Activated CD4-positive, alpha-beta T cell treated with anti-CD3 and anti-CD28 coated beads, Interleukin-2, amount 10 ng/mL, durations not matched to agents 7 days and 5 days (primary cell): ENCODE measurements around the gene NINL. TPM values are rescaled to one million over a fixed set of nuclear protein-coding genes. Genes with fewer than 3 reads are reported as not detected.
"Not testable (repeated sequence)": the region's sequence is repeated elsewhere in the genome, so short reads cannot be mapped to it uniquely, and the experiment has no call there.

Experiments used
- CTCF ChIA-PET: fragments of 350-600 bp; sonication (Branson Sonifier 250); formaldehyde crosslinking; loops from one replicate; lab custom pipeline; 2021; ENCODE audit warnings: antibody characterized with exemption; lab: Charles Lee
- POLR2A ChIA-PET: fragments of 350-600 bp; sonication (Branson Sonifier 250); formaldehyde crosslinking; loops from one replicate; lab custom pipeline; 2021; ENCODE audit warnings: antibody characterized with exemption; lab: Charles Lee
- DNase-seq: peaks from one replicate; pipeline ENCODE4 v3.0.0-alpha.2; 2020
- H3K27ac Mint-ChIP-seq: one replicate; pipeline ENCODE4 v1.8.0; 2021; ENCODE audit warnings: mild to moderate bottlenecking, moderate library complexity, mixed read lengths
- H3K27me3 Mint-ChIP-seq: one replicate; pipeline ENCODE4 v1.8.0; 2021; ENCODE audit warnings: mixed read lengths
- H3K36me3 Mint-ChIP-seq: one replicate; pipeline ENCODE4 v1.8.0; 2021; ENCODE audit warnings: low read depth, mixed read lengths
- H3K4me1 Mint-ChIP-seq: one replicate; pipeline ENCODE4 v1.8.0; 2021; ENCODE audit warnings: mixed read lengths
- H3K4me3 Mint-ChIP-seq: one replicate; pipeline ENCODE4 v1.8.0; 2021; ENCODE audit warnings: mild to moderate bottlenecking, moderate library complexity, mixed read lengths
- H3K9me3 Mint-ChIP-seq: one replicate; pipeline ENCODE4 v1.8.0; 2021; ENCODE audit warnings: mixed read lengths
- total RNA-seq, 2 experiments: library from RNA; stranded (reverse); gene quantifications; one replicate each; pipeline ENCODE4 v1.2.3, GENCODE V29; 2021

NINL gene
- 1 to 10 TPM; 2.3 to 3.7 TPM for total RNA-seq

DNA sequence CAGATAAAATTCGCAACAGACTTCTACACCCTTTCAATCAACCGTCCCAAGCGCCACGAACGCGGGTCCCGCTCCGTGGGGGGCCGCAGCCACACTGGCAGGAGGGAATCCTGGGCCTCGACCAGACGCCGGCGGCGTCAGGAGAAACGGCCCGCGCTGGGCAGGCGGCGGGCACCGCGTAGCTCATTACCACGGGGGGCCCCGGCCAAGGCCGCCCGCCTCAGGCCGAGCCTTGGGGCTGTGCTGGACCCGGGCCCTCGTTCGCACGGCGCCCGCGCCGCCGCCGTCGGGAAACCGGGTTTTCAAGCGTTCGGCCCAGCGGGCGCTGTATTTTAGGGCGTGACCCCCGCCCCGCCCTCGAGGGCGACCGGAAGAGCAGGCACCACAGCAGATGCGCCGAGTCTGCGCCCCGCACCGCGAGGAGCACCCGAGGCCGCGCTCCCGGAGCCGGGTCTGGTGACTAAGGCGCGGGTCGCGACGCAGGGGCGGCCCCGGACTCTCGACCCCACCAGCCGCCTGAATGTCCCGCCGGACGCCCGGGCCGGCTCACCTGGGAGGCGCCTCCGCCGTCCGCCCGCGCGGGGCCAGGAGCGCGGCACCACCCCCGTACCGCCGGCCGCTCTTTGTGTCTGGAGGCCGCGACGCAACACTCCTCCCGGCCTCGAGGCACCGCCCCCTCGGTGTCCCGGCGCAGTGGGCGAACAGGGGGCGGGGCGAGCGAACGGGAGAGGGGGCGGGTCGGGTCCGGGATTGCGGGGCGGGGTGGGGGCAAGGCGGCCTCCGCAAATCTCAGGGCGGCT, at the start of gene NINL:
TSS of gene NINL (minus strand) at position 627 of the 800 bp plus-strand sequence. CDS start 58,944 bp downstream, outside the sequence.
- H3K27ac Mint-ChIP-seq = peak within 1 kb of the TSS; percentile 81
- DNase-seq = peak; percentile 60
- H3K4me3 Mint-ChIP-seq = peak within 1 kb of the TSS; percentile 71
- ChIA-PET CTCF (interaction anchor here (0.5 kb wide), 1 partner anchor 78 kb away, joined by 4 read pairs; no protein-coding TSS in a partner anchor), POLR2A (no interaction called here)
- H3K9me3 Mint-ChIP-seq = no peaks in the 10 kb centered on the region
- H3K4me1 Mint-ChIP-seq = peaks cover 18% of the 10 kb centered on the region
- H3K27me3 Mint-ChIP-seq = peaks cover 7% of the 10 kb centered on the region
- H3K36me3 Mint-ChIP-seq = no peaks in the 10 kb centered on the region

DNA sequence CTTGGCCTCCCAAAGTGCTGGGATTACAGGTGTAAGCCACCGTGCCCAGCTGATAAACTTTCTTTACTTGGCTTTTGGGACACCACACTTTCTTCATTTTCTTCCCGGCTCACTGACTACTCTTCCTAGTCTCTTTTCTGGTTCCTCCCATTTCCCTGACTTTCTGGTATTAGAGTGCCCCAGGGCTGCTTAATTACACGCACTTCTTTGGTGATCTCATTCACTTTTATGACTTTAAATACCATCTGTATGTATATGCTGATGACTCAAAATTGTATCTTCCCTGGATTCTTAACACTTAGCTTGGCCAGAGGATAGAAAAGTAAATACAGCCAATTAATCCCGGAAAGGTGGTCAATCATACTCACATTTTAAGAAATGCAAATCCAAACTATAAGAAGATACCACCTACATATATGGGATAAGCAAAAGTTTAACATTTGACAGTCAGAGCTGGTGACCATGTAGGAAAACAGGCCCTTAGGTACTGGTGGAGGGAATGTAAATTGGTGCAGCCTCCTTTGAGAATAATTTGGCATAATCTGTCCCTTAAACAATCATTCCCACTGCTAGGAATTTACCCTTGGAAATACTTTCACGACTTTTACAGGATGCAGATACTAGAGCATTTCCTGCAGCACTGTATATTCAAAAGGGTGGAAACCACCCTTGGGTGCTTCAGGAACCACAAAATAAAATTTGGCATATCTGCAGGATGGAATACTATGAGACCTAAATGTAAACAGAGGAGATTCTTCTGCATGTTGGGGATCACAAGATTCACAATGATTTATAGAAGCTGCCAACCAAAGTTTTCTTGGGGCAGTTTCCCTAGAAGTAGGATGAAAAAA, 47.8 kb upstream of the NINL start:
- H3K4me3 Mint-ChIP-seq = no peak overlapping the region
- CTCF ChIA-PET = interaction anchor here (1.3 kb wide), 1 partner anchor 10 kb away, joined by 3 read pairs; no protein-coding TSS in a partner anchor
- POLR2A ChIA-PET = no interaction called here
- H3K4me1 Mint-ChIP-seq = no peaks in the 10 kb centered on the region
- H3K27me3 Mint-ChIP-seq = no peaks in the 10 kb centered on the region
- peaks cover 33% of the 10 kb centered on the region for H3K9me3 Mint-ChIP-seq
- peaks cover 43% of the 10 kb centered on the region for H3K36me3 Mint-ChIP-seq
- no peak overlapping the region for H3K27ac Mint-ChIP-seq
- DNase-seq = no peak

DNA sequence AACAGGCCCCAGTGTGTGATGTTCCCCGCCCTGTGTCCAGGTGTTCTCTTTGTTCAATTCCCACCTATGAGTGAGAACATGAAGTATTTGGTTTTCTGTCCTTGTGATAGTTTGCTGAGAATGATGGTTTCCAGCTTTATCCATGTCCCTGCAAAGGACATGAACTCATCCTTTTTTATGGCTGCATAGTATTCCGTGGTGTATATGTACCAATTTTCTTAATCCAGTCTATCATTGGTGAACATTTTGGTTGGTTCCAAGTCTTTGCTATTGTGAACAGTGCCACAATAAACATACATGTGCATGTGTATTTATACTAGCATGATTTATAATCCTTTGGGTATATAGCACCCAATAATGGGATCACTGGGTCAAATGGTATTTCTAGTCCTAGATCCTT, 45.3 kb upstream of the NINL start:
- CTCF ChIA-PET, H3K4me1 Mint-ChIP-seq, DNase-seq, H3K27me3 Mint-ChIP-seq, POLR2A ChIA-PET, H3K4me3 Mint-ChIP-seq, H3K27ac Mint-ChIP-seq: not testable (repeated sequence)
- Mint-ChIP-seq H3K9me3 (peaks cover 35% of the 10 kb centered on the region), H3K36me3 (peaks cover 33% of the 10 kb centered on the region)

DNA sequence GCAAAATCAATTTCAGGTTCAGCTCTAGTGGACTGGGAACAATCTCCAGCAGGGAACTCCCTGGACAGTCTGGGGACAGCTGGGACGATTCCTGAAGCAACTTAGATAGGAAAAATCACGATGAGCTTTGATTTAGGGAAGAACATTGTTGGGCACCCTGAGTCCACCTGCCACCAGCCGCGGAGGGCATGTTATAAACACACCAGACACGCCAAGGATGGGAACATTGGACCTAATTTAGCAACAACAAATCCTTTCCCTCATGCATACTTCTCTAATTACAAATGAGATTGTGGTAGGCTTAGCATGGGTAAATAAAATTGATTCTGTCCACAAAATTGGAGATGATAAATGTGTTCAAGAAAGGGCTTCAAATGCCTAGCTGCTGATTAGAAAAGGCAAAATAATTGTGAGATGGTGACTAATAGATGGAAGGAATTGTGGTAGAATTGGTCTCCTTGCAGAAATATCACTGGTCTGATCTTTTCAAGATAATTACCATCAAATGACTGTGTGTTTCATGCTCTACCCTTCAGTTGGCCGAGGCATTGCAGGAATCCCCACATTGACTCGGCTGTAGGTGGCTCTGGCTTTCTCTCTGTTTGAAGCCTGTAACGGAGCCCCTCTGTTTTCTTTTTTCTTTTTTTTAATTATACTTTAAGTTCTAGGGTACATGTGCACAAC, 44.6 kb upstream of the NINL start:
- Mint-ChIP-seq H3K36me3 (peaks cover 26% of the 10 kb centered on the region), H3K27me3 (no peaks in the 10 kb centered on the region), H3K9me3 (peaks cover 35% of the 10 kb centered on the region), H3K27ac (no peak overlapping the region), H3K4me1 (no peaks in the 10 kb centered on the region), H3K4me3 (no peak overlapping the region)
- CTCF ChIA-PET = no interaction called here
- DNase-seq = no peak
- POLR2A ChIA-PET = no interaction called here

DNA sequence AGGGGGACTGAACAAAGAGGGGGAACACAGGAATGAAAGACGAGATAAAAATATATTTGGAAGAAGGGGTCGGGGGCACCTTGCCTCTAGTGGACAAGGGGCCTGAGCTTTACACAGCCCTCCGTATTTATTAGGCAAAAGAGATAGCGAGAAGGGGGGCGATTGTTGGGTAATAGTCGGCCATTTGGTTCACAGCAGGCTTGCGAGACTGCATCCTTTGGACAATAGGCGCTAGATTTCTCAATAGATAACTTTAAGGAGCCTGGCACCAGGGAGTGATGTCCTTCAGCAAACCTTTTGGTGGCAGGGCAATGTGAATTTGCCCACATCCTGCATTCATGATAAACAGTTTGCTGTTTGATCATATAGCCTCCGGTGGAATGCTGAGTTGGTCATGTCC, 41.4 kb upstream of the NINL start:
- Mint-ChIP-seq H3K36me3 (peaks cover 18% of the 10 kb centered on the region), H3K4me1 (peaks cover 18% of the 10 kb centered on the region), H3K27ac (no peak overlapping the region), H3K27me3 (no peaks in the 10 kb centered on the region), H3K9me3 (peaks cover 30% of the 10 kb centered on the region), H3K4me3 (no peak overlapping the region)
- ChIA-PET POLR2A (no interaction called here), CTCF (no interaction called here)
- DNase-seq = no peak

DNA sequence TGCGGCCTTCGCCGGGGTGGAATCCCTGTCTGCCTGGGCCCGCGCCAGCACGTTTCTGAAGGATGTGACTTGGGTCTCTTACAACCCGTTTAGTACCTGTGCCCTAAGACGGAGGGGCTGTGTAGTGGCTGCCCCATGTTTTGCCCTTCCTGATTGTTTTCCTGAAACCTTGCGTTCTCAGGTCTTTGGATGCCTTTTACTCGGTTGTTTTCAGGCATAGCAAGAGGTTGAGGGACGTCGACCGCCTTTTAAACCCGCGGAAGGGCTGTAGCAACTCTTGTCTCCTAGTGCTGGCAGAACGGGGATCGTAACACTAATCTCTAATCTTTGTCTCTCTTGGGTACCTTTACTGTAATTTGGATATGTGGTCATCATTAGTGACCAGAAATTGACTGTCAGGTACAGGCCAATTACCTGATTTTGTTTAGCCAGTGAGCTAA, 39.2 kb upstream of the NINL start:
- Mint-ChIP-seq H3K27me3 (no peaks in the 10 kb centered on the region), H3K9me3 (peaks cover 23% of the 10 kb centered on the region), H3K4me1 (peaks cover 30% of the 10 kb centered on the region), H3K36me3 (peaks cover 12% of the 10 kb centered on the region), H3K27ac (peak overlapping the region; percentile 95), H3K4me3 (peak overlapping the region; percentile 87)
- DNase-seq = no peak
- ChIA-PET POLR2A (no interaction called here), CTCF (no interaction called here)

DNA sequence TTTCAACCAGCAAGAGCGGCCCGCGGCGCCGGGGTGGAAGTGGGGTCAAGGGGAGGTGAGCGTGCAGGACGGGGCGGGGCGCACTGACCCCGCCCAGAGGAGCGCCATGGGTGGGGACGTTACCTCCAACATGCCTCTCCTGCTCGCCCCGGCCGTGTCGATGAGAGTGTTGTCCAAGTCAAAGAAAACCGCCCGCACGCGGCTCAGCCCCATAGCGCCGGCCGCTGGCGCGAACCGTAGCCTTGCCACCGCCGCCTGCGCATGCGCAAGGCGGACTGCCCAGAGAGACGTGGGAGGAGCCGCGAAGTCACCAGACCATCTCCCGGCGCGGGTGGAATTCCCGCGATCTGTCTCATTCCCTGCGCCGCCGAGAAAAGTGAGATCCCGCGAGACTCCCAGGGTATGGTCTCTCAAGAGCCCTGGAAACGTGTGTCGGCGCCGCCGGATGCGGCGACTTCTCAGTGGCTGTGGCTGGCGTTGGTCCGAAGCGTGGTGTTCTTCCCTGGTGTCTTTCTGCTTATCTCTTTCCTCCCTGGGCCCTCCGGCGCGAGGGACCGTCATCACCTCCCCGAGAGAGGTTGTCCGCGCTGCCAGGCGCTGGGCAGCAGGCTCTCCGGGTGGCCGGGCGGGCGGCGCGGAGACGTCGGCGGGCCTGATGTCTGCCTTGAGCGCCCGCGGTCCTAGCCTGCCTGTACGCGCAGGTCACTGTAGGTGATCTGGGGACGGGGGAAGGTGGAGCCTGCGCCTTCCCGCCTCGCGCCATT, 38.6 kb upstream of the NINL start, which contains the start of gene NANP:
TSS of gene NANP (minus strand) at position 279 of the 764 bp plus-strand sequence. CDS start at position 213, 66 bp downstream.
- DNase-seq = peak; percentile 89
- Mint-ChIP-seq H3K4me1 (peaks cover 31% of the 10 kb centered on the region), H3K27ac (peak within 1 kb of the TSS; percentile 95), H3K36me3 (peaks cover 12% of the 10 kb centered on the region), H3K9me3 (peaks cover 18% of the 10 kb centered on the region), H3K27me3 (no peaks in the 10 kb centered on the region), H3K4me3 (peak within 1 kb of the TSS; percentile 87)
- ChIA-PET CTCF (no interaction called here), POLR2A (no interaction called here)

DNA sequence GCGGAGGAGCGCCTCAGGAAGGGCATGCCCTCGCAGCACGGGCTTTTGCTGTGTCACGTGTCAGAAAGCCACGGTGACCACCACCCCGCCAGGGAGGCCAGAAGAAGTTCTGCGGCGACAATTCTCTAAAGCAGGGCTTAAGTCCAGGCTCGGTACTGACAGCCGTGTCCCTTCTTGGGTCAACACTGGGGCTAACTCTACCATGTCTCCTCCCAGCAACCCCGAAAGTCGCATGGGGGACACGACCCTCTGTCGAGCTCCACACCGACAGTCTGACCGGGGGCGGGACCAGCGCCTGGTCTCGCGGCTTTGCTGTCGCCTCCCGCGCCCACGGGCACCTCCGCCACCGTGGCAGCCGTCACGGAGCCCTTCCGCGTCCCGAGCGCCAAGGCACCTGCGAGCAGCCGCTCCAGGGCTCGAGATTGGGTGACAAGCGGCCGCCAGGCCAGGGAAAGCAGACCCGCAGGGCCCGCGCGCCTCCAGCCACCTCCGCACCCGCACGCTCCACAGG, 37.9 kb upstream of the NINL start:
- ChIA-PET POLR2A (no interaction called here), CTCF (no interaction called here)
- peaks cover 31% of the 10 kb centered on the region for H3K4me1 Mint-ChIP-seq
- H3K36me3 Mint-ChIP-seq = peaks cover 8% of the 10 kb centered on the region
- peak overlapping the region; percentile 87 for H3K4me3 Mint-ChIP-seq
- peaks cover 13% of the 10 kb centered on the region for H3K9me3 Mint-ChIP-seq
- peak overlapping the region; percentile 95 for H3K27ac Mint-ChIP-seq
- DNase-seq = peak; percentile 40
- no peaks in the 10 kb centered on the region for H3K27me3 Mint-ChIP-seq

DNA sequence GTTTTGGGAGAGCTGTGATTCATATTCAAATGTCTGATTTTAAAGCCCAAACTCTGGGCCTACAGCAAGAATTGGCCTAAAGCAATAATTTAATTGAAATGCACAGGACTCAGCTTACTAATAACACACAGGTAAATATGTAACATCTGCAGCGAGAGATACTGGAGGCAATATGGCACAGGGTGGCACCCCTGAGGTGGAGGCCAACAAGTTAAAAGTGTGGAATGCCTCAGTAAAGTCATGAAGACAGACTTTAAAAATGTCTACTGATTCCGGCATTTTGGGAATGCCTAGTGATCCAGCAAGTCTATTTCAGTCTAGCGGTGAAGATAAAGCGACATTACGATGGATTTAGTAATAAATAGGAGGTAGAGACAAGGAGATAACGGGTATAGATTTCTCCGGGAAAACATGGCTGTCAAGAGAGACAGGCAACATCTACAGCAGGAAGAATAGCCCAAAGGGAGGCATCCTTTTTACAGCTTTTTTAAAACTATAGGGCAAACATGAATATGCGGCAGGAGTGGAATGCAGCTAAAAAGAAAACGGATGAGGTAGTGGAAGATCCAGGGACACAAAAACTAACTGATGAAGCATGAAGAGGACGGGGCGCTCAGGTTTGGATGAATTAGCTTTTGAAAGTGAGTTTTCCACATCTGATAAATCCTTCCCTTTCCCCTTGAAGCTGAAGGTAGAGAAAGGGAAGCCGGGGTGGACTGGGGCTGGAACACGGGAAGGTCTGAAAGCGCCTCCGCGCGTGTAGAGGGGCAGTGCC, 37.3 kb upstream of the NINL start:
- Mint-ChIP-seq H3K27ac (peak overlapping the region; percentile 95), H3K9me3 (peaks cover 9% of the 10 kb centered on the region), H3K36me3 (peaks cover 4% of the 10 kb centered on the region), H3K27me3 (no peaks in the 10 kb centered on the region), H3K4me3 (peak overlapping the region; percentile 87), H3K4me1 (peaks cover 31% of the 10 kb centered on the region)
- DNase-seq = no peak
- CTCF ChIA-PET = interaction anchor here (1.1 kb wide), 1 partner anchor 13 kb away, joined by 3 read pairs; no protein-coding TSS in a partner anchor
- POLR2A ChIA-PET = no interaction called here

DNA sequence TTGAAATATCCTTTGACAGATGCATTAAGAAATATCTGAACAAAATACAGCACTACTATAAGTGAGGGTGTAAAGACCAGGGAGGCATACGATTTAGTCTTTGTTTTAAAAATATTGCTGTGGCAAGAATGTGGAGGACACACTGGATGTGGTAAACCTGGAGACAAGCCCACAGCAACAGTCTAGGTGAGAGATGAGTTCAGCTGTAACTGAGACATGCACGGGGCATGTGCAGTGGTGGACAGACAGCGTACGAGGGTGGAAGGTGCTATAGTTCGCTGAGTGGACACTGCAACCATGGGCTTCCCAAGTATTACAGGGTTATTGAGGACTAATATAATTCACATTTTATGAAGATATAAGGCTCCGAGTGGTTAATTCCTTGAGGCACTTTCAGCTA, 36.7 kb upstream of the NINL start:
- peak overlapping the region; percentile 87 for H3K4me3 Mint-ChIP-seq
- ChIA-PET POLR2A (no interaction called here), CTCF (interaction anchor here (1.1 kb wide), 1 partner anchor 12 kb away, joined by 3 read pairs; no protein-coding TSS in a partner anchor)
- peak overlapping the region; percentile 67 for H3K27ac Mint-ChIP-seq
- peaks cover 31% of the 10 kb centered on the region for H3K4me1 Mint-ChIP-seq
- no peak for DNase-seq
- H3K36me3 Mint-ChIP-seq = peaks cover 4% of the 10 kb centered on the region
- no peaks in the 10 kb centered on the region for H3K27me3 Mint-ChIP-seq
- H3K9me3 Mint-ChIP-seq = peaks cover 9% of the 10 kb centered on the region

DNA sequence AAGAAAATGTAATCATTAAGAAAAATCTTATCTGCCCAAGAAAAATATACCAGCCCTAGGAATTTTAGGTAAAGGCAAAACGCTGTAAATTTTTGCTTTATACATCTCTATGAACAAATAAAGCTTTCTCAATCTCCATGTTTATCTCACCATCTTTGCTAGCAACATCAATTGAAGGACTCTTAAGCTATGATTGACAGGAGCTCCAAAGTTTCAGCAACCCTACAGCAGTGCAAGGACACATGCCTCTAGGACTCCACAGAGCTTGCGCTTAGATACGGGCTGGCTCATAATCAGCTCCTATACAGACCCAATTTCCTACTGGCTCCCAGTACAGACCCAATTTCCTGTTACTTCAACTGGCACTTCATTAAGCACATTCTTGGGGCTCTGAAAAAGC, 34.2 kb upstream of the NINL start:
- H3K4me1 Mint-ChIP-seq = peaks cover 29% of the 10 kb centered on the region
- no peak overlapping the region for H3K4me3 Mint-ChIP-seq
- no peaks in the 10 kb centered on the region for H3K9me3 Mint-ChIP-seq
- ChIA-PET POLR2A (no interaction called here), CTCF (no interaction called here)
- no peak overlapping the region for H3K27ac Mint-ChIP-seq
- H3K27me3 Mint-ChIP-seq = no peaks in the 10 kb centered on the region
- no peak for DNase-seq
- peaks cover 8% of the 10 kb centered on the region for H3K36me3 Mint-ChIP-seq
